ENCODE results near the gene TRIM60. TPM values are rescaled to one million over a fixed set of nuclear protein-coding genes. Genes with fewer than 3 reads are reported as not detected.
"Not testable (repeated sequence)": the region's sequence is repeated elsewhere in the genome, so short reads cannot be mapped to it uniquely, and the experiment has no call there.

Gene TRIM60
- total and polyA plus RNA-seq, 5 donors from 2014 or later = not detected

DNA sequence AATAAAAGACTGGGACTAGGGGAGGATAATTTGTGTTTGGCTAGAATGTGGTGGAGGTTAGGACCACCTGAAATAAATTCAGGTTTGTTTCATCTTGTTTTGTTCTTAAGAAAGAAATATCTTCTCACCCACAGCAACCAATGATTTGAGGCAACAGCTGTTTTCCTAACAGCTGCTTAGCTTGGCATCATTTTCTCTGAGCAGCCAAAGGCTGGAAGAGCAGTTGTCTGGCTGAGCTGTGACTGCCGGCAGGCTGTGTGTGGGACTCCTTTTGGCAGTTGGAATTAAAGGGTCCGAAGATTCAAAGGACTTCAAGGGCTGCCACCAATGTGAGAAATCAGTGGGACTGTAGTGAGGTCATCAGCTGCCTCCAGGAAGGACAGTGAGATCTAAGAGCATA lies 26.9 kb downstream of the TRIM60 start:
- Mint-ChIP-seq H3K4me1 (no peaks in the 10 kb centered on the region), H3K27me3 (no peaks in the 10 kb centered on the region), H3K9me3 (peaks cover 0 to 1% (median 0%) of the 10 kb centered on the region in 7 donors), H3K4me3 (no peak overlapping the region), H3K36me3 (no peaks in the 10 kb centered on the region), H3K27ac (no peak overlapping the region)
- no peak for ATAC-seq (ENCODE audit: low read depth in 2 of 2)
- Histone ChIP-seq H3K9me3 (ENCODE audit: control insufficient read depth in 2 of 2, low read length in 2 of 2) (no peaks in the 10 kb centered on the region), H3K4me1 (ENCODE audit: control insufficient read depth, insufficient read depth, low read length, poor library complexity, severe bottlenecking) (no peaks in the 10 kb centered on the region), H3K4me3 (ENCODE audit: low read depth, low read length) (no peak overlapping the region), H3K27me3 (ENCODE audit: control insufficient read depth, insufficient read depth, low read length) (no peaks in the 10 kb centered on the region), H3K27ac (ENCODE audit: insufficient read depth, low read length, poor library complexity, severe bottlenecking) (no peak overlapping the region), H3K36me3 (ENCODE audit: control insufficient read depth, insufficient read depth, low read length) (no peaks in the 10 kb centered on the region)
- DNase-seq = no peak

DNA sequence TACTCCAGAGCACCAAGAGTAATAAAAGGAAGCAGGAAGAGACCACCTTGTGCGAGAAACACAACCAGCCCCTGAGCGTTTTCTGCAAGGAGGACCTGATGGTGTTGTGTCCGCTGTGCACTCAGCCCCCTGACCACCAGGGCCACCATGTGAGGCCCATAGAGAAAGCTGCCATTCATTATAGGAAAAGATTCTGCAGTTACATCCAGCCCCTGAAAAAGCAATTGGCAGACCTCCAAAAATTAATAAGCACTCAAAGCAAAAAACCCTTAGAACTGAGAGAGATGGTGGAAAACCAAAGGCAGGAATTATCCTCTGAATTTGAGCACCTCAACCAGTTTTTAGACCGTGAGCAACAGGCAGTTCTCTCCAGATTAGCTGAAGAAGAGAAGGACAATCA lies 27.6 kb downstream of the TRIM60 start:
- Histone ChIP-seq H3K4me3 (ENCODE audit: low read depth, low read length) (no peak overlapping the region), H3K27ac (ENCODE audit: insufficient read depth, low read length, poor library complexity, severe bottlenecking) (no peak overlapping the region), H3K9me3 (ENCODE audit: control insufficient read depth in 2 of 2, low read length in 2 of 2) (no peaks in the 10 kb centered on the region), H3K27me3 (ENCODE audit: control insufficient read depth, insufficient read depth, low read length) (no peaks in the 10 kb centered on the region), H3K4me1 (ENCODE audit: control insufficient read depth, insufficient read depth, low read length, poor library complexity, severe bottlenecking) (no peaks in the 10 kb centered on the region), H3K36me3 (ENCODE audit: control insufficient read depth, insufficient read depth, low read length) (no peaks in the 10 kb centered on the region)
- no peak for DNase-seq
- H3K4me3 Mint-ChIP-seq = no peak overlapping the region
- peaks cover 0 to 1% (median 0%) of the 10 kb centered on the region in 7 donors for H3K9me3 Mint-ChIP-seq
- no peaks in the 10 kb centered on the region for H3K4me1 Mint-ChIP-seq
- no peak overlapping the region for H3K27ac Mint-ChIP-seq
- no peaks in the 10 kb centered on the region for H3K27me3 Mint-ChIP-seq
- no peaks in the 10 kb centered on the region for H3K36me3 Mint-ChIP-seq
- ATAC-seq (ENCODE audit: low read depth in 2 of 2) = no peak

DNA sequence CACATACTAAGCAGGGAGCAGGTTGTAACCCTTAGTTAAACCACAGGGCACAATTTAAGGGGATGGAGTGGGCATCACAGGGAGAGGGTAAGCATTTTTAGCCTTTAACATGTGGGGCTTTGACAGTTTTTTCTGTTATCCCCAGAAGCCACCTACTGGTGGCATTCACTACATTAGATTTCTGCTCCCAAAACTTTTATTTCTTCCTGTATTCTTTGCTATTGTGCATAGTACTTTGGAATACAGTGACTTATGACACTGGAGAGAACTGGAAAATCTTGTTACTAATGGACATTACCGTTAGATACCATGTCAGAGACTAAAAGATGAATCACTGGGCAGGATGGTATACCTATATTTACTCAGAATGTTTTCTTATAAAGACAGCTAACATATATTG lies 29.1 kb downstream of the TRIM60 start:
- H3K9me3 Mint-ChIP-seq = no peaks in the 10 kb centered on the region

DNA sequence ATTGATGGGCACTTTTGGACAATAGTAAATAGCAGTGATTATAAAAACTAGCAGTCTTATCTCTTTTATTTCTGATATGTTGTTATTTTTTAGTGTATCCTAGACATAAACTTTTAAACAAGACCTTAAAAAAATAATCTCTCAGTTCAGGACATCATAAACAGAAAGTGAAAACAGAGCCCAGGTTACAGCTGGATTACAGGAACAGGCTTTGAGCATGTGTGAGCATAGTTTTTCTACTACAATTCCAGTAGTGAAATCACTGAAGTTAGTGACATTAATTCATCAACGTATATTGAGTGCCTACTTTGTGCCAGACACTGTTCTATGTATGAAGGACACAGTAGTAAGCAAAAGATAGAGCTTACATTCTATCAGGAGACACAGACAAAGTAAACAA lies 38.8 kb downstream of the TRIM60 start:
- no peaks in the 10 kb centered on the region for H3K36me3 ChIP-seq (ENCODE audit: control insufficient read depth, insufficient read depth, low read length)
- no peak for ATAC-seq (ENCODE audit: low read depth in 2 of 2)
- peaks cover 13% of the 10 kb centered on the region for H3K36me3 Mint-ChIP-seq
- no peaks in the 10 kb centered on the region for H3K27me3 ChIP-seq (ENCODE audit: control insufficient read depth, insufficient read depth, low read length)
- no peaks in the 10 kb centered on the region for H3K4me1 Mint-ChIP-seq
- no peak overlapping the region for H3K27ac Mint-ChIP-seq
- H3K4me3 Mint-ChIP-seq = no peak overlapping the region
- no peaks in the 10 kb centered on the region for H3K27me3 Mint-ChIP-seq
- DNase-seq = no peak
- no peak overlapping the region for H3K4me3 ChIP-seq (ENCODE audit: low read depth, low read length)
- H3K4me1 ChIP-seq (ENCODE audit: control insufficient read depth, insufficient read depth, low read length, poor library complexity, severe bottlenecking) = no peaks in the 10 kb centered on the region
- H3K9me3 Mint-ChIP-seq = peaks cover 0 to 2% (median 0%) of the 10 kb centered on the region in 7 donors
- no peak overlapping the region for H3K27ac ChIP-seq (ENCODE audit: insufficient read depth, low read length, poor library complexity, severe bottlenecking)
- no peaks in the 10 kb centered on the region for H3K9me3 ChIP-seq (ENCODE audit: control insufficient read depth in 2 of 2, low read length in 2 of 2)

More for the DNA sequence above, 29.1 kb downstream of the TRIM60 start:
- no peaks in the 10 kb centered on the region for H3K36me3 Mint-ChIP-seq
- Histone ChIP-seq H3K4me3 (ENCODE audit: low read depth, low read length) (no peak overlapping the region), H3K9me3 (ENCODE audit: control insufficient read depth in 2 of 2, low read length in 2 of 2) (no peaks in the 10 kb centered on the region), H3K36me3 (ENCODE audit: control insufficient read depth, insufficient read depth, low read length) (no peaks in the 10 kb centered on the region), H3K4me1 (ENCODE audit: control insufficient read depth, insufficient read depth, low read length, poor library complexity, severe bottlenecking) (no peaks in the 10 kb centered on the region), H3K27me3 (ENCODE audit: control insufficient read depth, insufficient read depth, low read length) (no peaks in the 10 kb centered on the region), H3K27ac (ENCODE audit: insufficient read depth, low read length, poor library complexity, severe bottlenecking) (no peak overlapping the region)
- no peaks in the 10 kb centered on the region for H3K27me3 Mint-ChIP-seq
- DNase-seq (no peak), ATAC-seq (ENCODE audit: low read depth in 2 of 2) (no peak)
- H3K4me3 Mint-ChIP-seq = no peak overlapping the region
- H3K27ac Mint-ChIP-seq = no peak overlapping the region
- no peaks in the 10 kb centered on the region for H3K4me1 Mint-ChIP-seq

DNA sequence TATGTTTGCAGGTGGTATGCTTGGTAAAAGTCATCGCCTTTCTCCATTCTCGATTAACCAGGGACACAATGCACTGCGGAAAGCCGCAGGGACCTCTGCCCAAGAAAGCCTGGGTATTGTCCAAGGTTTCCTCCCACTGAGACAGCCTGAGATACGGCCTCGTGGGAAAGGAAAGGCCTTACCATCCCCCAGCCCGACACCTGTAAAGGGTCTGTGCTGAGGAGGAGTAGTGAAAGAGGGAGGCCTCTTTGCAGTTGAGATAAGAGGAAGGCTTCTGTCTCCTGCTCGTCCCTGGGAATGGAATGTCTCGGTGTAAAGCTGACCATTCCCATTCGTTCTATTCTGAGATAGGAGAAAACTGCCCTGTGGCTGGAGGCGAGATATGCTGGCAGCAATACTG lies 41.5 kb downstream of the TRIM60 start:
- not testable (repeated sequence) for ATAC-seq (ENCODE audit: low read depth in 2 of 2); DNase-seq; H3K9me3 Mint-ChIP-seq; H3K9me3 ChIP-seq (ENCODE audit: control insufficient read depth in 2 of 2, low read length in 2 of 2); H3K36me3 ChIP-seq (ENCODE audit: control insufficient read depth, insufficient read depth, low read length); H3K27me3 ChIP-seq (ENCODE audit: control insufficient read depth, insufficient read depth, low read length); H3K27me3 Mint-ChIP-seq; H3K4me1 ChIP-seq (ENCODE audit: control insufficient read depth, insufficient read depth, low read length, poor library complexity, severe bottlenecking); H3K4me3 Mint-ChIP-seq; H3K27ac Mint-ChIP-seq; H3K4me3 ChIP-seq (ENCODE audit: low read depth, low read length); H3K27ac ChIP-seq (ENCODE audit: insufficient read depth, low read length, poor library complexity, severe bottlenecking); H3K4me1 Mint-ChIP-seq
- peaks cover 21% of the 10 kb centered on the region for H3K36me3 Mint-ChIP-seq

DNA sequence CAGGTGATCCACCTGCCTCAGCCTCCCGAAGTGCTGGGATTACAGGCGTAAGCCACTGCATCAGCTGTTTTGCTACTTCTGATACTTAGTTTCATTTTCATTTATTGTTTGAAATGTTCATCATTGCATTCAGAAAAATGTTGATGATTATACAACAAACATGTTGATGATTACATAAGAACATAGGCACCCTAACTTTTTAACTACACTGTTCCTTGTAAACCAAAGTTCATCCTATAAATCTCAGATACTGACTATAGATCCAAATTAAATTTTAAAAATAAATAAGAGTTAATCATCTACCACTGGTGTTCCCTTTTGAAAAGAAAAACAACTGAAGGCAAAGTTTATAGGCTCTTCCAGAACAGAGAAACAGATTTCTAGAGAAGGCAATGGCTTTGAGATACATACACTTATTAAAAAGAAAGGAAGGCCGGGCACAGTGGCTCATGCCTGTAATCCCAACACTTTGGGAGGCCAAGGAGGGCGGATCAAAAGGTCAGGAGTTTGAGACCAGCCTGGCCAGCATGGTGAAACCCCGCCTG lies 45.3 kb downstream of the TRIM60 start:
- Histone ChIP-seq H3K36me3 (ENCODE audit: control insufficient read depth, insufficient read depth, low read length) (peaks cover 9% of the 10 kb centered on the region), H3K4me3 (ENCODE audit: low read depth, low read length) (no peak overlapping the region), H3K27ac (ENCODE audit: insufficient read depth, low read length, poor library complexity, severe bottlenecking) (no peak overlapping the region), H3K9me3 (ENCODE audit: control insufficient read depth in 2 of 2, low read length in 2 of 2) (no peaks in the 10 kb centered on the region), H3K4me1 (ENCODE audit: control insufficient read depth, insufficient read depth, low read length, poor library complexity, severe bottlenecking) (no peaks in the 10 kb centered on the region), H3K27me3 (ENCODE audit: control insufficient read depth, insufficient read depth, low read length) (no peaks in the 10 kb centered on the region)
- peak overlapping the region in 1 of 3 donors; percentile 73 for H3K27ac Mint-ChIP-seq
- ATAC-seq (ENCODE audit: low read depth in 2 of 2) (no peak), DNase-seq (no peak)
- no peak overlapping the region for H3K4me3 Mint-ChIP-seq
- no peaks in the 10 kb centered on the region for H3K27me3 Mint-ChIP-seq
- H3K36me3 Mint-ChIP-seq = peaks cover 34% of the 10 kb centered on the region
- H3K4me1 Mint-ChIP-seq = no peaks in the 10 kb centered on the region
- no peaks in the 10 kb centered on the region for H3K9me3 Mint-ChIP-seq

DNA sequence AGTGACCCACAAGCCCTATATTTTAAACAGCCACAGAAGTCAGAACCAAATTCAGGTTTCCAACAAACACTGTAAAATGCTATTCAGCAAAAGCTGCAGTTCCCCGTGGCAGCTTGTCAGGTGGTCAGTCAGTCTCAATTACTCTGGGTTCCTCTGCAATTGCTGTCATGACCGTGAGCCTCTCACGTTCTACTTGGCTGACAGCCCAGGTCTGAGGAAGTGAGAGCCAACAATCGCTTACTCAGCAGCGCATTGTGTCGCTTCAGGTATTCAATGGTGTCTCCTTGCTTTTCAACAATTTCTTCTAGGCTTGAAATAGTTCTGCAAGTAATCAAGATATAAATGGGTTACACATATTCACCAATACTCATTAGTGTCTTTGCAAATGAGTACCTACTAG lies 47.7 kb downstream of the TRIM60 start:
- Histone ChIP-seq H3K27me3 (ENCODE audit: control insufficient read depth, insufficient read depth, low read length) (no peaks in the 10 kb centered on the region), H3K4me3 (ENCODE audit: low read depth, low read length) (no peak overlapping the region), H3K4me1 (ENCODE audit: control insufficient read depth, insufficient read depth, low read length, poor library complexity, severe bottlenecking) (no peaks in the 10 kb centered on the region), H3K27ac (ENCODE audit: insufficient read depth, low read length, poor library complexity, severe bottlenecking) (no peak overlapping the region), H3K36me3 (ENCODE audit: control insufficient read depth, insufficient read depth, low read length) (peaks cover 9% of the 10 kb centered on the region), H3K9me3 (ENCODE audit: control insufficient read depth in 2 of 2, low read length in 2 of 2) (no peaks in the 10 kb centered on the region)
- ATAC-seq (ENCODE audit: low read depth in 2 of 2) = no peak
- Mint-ChIP-seq H3K27me3 (no peaks in the 10 kb centered on the region), H3K4me3 (no peak overlapping the region), H3K4me1 (no peaks in the 10 kb centered on the region), H3K36me3 (peaks cover 23% of the 10 kb centered on the region), H3K27ac (no peak overlapping the region), H3K9me3 (no peaks in the 10 kb centered on the region)
- no peak for DNase-seq

DNA sequence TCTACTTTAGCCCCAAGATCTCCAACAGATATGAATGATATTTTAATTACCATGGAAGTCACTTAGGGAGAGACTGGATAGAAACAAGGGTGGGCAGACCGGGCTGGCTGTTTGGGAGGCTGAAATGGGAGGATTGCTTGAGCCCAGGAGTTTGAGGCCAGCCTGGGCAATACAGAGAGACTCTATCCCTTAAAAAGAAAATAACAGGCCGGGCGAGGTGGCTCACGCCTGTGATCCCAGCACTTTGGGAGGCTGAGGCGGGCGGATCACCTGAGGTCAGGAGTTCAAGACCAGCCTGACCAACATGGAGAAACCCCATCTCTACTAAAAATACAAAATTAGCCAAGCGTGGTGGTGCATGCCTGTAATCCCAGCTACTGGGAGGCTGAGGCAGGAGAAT lies 53.0 kb downstream of the TRIM60 start:
- H3K36me3 Mint-ChIP-seq = peaks cover 30% of the 10 kb centered on the region

More for the DNA sequence above, 53.0 kb downstream of the TRIM60 start:
- H3K4me3 Mint-ChIP-seq; H3K4me1 Mint-ChIP-seq; H3K9me3 ChIP-seq (ENCODE audit: control insufficient read depth in 2 of 2, low read length in 2 of 2); H3K27me3 ChIP-seq (ENCODE audit: control insufficient read depth, insufficient read depth, low read length); H3K27ac Mint-ChIP-seq; H3K9me3 Mint-ChIP-seq; H3K27ac ChIP-seq (ENCODE audit: insufficient read depth, low read length, poor library complexity, severe bottlenecking); H3K4me3 ChIP-seq (ENCODE audit: low read depth, low read length); H3K27me3 Mint-ChIP-seq; ATAC-seq (ENCODE audit: low read depth in 2 of 2); DNase-seq; H3K4me1 ChIP-seq (ENCODE audit: control insufficient read depth, insufficient read depth, low read length, poor library complexity, severe bottlenecking): not testable (repeated sequence)
- peaks cover 28% of the 10 kb centered on the region for H3K36me3 ChIP-seq (ENCODE audit: control insufficient read depth, insufficient read depth, low read length)
